Left hindlimb (tissue), 1 donor: ENCODE data around the gene SLC37A1.
A peak's percentile ranks its signal among the peaks of the same experiment; 100 is the strongest.

ENCODE experiments used
- DNase-seq: peaks from one replicate; pipeline ENCODE4 v3.0.0-alpha.2; 2018

SLC37A1 gene

DNA sequence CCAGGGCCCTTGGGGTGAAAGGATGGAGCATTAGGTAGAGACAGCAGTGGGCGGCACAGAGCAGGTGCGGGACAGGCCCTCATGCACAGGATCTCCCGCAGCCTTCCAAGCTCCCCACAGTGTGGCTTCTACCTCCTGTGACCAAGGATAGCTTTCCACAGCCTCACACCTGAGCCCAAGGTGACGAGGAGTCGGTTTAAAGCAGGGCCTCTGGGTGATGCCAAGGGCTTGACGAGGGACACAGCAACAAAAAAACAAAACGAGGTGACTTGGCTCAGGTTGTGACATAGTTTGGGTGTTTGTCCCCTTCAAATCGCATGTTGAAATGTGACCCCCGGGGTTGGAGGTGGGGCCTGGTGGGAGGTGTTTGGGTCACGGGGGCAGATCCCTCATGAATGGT is 32.9 kb upstream of the SLC37A1 start:
- DNase-seq: no peak

DNA sequence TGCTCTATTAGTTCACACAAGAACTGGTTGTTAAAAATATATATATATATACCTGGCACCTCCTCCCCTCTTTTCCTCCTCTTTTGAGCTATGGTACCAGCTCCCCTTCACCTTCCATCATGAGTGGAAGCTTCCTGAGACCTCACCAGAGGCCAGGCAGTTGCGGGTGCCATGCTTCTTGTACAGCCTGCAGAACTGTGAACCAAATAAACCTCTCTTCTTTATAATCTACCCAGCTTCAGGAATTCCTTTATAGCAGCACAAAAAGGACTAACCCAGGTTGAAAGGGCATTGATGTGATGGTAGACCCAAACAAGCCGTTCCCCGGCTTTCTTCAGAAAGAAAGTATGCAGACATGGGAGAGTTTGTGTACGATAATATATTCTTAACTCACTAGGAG is 32.5 kb upstream of the SLC37A1 start:
- no peak for DNase-seq

DNA sequence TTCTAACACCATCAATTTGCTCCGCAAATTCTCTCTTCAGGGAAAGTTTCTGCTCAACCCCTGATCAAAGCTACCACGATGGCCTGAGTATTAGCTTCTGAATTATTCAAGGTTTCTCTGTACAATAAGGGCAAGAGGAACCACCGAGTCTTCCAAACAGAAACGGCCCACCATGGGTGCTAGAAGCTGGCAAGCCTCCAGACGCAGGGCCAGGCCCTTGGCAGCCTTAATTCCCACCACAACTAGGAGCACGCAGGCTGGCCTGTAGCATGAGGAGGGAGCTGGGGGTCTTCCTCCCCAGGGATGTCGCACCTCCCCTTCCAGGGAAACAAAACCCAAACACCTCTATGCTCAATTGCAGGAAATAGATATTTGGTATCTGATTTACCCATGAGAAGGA is 28.7 kb upstream of the SLC37A1 start:
- DNase-seq: no peak

DNA sequence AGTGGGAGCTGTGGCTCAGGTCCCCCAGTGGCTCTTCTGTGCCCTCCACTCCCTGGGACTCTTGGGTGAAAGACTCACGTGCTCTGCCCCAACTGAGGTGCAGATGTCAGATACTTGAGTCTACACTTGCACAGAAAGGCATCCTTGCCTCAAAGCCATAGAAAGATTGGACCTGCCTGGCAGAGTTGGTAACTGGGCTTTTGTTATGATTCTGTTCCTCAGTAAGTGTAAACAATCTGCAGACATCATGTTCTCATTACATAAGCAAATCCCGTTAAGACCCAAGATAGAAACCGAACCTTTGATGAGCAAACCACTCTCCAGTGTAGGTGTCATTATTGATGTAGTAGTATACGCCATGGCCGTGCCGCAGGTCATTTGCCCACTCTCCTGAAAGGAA is 27.6 kb upstream of the SLC37A1 start:
- no peak for DNase-seq

DNA sequence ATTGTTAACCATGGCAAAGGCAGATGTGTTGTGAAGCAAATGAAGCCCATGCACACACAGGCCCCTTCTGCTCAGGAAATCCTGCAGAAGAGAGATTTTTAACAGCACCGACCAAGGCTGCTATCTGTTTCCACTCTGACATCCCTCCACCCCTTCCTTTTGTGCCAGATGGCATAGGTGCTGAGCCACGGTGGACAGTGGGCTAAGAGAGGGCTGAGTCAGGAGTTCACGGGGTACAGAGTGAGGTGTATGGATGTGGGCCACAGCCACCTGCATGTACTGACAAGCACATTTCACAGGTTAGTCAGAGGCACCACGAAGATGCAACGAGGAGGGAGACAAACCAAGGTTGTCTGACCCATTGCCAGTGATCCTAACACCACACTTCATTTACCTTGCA is 27.1 kb upstream of the SLC37A1 start:
- no peak for DNase-seq

DNA sequence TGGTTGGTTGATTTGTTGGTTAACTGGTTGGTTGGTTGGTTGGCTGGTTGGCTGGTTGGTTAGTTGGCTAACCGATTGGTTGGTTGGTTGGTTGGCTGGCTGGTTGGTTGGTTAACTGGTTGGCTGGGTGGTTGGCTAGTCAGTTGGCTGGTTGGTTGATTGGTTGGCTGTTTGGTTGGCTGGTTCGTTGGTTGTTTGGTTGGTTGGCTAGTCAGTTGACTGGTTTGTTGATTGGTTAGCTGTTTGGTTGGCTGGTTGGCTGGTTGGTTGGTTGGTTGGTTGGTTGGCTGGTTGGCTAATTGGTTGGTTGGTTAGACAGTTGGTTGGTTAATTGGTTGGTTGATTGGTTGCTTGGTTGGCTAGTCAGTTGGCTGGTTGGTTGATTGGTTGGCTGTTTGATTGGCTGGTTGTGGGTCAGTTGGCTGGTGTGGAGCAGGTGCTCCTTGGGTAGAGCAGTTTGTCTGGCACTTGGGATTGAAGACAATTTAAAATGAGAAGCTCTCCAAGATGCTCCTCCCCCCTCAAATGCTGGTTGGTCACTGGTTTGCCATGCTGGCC is 24.6 kb upstream of the SLC37A1 start:
- DNase-seq: no peak

DNA sequence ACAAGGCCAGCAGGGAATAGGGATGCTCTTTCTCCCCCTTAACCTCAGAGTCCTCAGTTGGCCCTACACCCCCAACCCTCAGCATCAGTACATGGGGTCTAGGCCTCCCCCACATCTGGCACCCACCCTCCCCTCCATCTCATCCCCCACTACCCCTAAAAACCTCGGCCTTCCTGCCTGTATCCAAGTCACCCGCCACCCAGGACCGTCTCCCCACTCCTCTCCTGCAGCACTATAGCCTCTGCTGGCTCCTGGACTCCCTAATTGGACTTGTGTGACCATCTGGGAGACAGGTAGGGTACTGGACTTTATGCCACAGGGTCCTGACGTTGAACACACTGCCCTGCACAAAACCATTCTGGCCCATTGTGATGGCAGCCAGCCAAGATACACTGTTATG is 23.7 kb upstream of the SLC37A1 start:
- no peak for DNase-seq

DNA sequence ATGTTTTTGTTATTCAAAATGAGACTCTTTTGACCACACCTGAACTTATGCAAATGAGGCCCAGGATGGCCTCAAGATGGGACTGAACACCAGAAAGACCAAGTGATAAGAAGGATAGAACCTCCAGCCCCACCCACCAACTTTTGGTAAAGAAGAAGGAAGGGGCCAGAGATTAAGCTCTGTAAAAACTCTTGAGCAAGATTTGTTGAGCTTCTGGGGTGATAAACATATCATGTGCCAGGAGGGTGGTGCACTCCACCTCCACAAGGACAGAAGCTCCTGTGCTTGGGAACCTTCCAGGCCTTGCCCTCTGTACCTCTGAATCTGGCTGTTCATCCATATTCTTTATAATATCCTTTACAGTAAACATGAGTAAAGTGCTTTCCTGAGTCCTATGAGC is 22.9 kb upstream of the SLC37A1 start:
- DNase-seq: no peak

DNA sequence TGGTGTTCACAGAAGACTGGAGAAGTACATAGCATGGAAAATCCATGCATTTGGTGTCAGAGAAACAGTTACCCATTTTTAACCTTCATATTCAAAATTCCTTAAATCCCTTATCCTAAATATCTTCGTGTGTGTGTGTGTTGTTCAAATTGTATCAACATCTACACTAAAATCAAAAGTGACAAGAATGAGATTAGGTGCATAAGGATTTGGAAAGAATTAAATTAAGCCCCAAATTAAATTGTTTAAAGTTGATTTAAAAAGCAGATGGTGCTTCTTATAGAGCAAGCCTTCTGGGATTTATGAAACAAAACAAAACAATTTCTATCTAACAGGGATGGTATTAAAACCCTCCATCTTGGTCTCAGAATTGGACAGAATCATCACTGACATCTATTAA is 22.3 kb upstream of the SLC37A1 start:
- DNase-seq: no peak

DNA sequence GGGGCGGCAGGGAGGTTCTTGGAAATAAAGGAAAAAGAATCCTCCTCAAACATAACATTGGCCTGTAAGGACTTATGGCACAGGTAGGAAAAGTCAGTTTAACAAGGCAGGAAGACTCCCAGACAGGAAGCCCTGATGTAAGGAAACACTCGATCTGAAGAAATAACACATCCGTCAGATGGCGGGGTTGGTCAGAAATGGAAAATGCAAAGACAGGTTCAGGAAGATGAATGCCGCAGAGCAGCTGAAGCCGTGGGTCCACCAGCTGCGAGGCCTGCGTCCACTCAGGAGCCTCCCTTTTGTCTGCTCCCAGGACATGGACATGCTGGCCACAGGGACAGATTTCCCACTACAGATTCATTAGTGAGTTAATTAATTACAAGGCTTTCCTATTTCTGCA is 21.5 kb upstream of the SLC37A1 start:
- DNase-seq: no peak

DNA sequence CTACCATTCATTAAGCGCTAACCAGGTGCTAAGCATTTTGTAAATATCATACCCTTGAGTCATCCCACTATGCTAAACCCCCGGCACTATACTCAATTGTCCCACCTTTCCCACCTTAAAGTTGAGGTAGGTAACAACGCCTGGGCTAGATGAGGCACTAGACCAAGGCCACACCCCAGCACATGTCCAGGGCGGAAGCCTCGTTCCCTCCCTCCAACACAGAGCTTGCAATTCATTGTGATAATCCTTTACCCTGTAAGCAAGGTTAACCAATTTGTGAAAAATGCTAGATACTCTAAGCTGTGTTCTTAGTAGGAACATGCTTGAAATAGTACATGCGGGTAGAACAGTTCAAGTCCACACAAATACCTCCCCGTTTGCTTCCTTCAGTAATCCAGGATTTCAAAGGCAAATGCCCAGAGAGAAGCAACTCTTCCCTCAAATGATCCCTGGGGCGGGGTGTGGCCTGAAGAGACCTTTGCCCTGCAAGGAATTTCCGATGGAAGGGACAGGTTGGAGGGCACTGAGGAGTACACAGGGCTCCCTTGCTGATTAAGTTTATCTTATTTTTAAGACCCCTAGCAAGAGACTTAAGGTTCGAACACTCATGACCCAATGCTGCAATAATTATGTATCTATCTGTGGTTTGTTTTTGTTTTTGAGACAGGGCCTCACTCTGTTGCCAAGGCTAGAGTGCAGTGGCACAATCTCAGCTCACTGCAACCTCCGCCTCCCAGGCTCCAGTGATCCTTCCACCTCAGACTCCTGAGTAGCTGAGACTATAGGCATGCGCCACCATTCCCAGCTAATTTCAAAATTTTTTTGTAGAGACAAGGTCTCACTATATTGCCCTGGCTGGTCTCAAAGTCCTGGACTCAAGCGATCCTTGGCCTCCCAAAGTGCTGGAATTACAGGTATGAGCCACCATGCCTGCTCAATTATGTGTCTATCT is 20.3 kb upstream of the SLC37A1 start:
- DNase-seq: no peak

DNA sequence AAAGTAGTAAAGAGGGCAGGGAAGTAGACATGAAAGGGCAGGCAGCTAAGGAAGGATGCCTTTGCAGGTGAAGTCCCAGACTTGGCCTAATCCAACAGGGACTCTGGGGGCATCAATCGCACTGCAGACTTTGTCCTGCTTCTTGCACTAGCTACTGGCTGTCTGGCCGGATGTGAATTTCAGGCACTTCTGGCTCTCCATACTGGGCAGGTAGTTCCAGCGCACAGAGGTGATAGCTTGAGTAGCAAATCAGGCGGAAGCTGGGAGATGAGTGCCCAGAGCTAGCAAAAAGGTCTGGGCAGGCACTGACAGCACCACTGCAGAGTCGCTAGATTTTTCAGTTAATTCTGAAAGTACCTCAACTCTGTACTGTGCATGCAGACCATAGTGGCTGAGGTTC is 18.6 kb upstream of the SLC37A1 start:
- DNase-seq: no peak

DNA sequence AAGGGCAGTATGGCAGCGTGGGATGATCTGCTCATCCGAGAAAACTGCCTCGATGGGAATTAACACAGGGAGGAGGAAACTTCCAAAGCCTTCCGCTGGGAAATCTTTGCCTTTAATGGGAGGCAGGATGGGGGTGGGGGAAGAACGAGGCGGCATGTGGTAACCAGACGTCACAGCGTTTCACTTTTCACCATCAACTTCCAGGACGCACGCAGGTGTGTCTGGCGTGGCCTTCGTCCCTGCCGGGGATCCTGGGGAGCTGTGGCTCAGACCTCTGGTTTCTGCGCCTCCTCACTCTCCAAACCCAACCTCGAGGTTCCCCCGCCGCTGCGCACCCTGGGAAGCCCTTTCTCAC is 17.9 kb upstream of the SLC37A1 start:
- DNase-seq: no peak

DNA sequence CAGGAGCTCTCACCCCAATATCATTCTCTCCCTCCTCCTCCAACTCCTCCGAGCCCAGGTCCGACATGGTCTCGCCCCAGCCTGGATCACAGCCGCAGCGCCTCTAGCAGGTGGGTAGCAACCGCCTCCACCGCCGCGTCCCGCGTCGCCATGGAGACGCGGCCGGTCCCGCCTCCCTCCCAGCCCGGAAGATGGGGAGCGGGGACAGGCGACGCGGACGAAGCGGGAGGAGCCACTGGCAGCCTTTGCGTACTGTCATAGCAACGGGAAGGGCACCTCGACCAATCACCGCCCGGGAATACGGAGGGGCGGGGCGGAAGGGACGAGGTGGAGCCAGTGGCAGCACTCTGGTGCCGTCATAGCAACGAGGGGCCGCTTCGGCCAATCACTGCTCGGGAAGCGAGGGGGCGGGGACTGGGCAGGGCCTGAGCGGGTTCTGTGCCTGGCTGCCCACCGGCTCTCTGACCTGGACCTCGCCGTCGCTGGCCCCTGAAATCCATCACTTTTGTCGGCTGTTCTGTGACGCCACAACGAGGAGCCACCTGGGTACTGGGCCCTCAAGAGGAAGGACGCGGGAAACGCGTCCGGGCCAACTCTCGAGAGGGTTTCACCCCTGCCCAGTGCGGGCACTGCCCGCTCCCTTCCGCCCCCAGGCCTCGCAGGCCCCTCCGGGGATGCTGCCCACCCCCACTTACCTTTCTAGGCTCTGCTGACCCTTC is 17.4 kb upstream of the SLC37A1 start, which contains the start of gene RSPH1:
Gene RSPH1 (minus strand): TSS at position 105 of the 719 bp plus-strand sequence. CDS start 38 bp downstream, at position 67.
- DNase-seq: peak; percentile 100

DNA sequence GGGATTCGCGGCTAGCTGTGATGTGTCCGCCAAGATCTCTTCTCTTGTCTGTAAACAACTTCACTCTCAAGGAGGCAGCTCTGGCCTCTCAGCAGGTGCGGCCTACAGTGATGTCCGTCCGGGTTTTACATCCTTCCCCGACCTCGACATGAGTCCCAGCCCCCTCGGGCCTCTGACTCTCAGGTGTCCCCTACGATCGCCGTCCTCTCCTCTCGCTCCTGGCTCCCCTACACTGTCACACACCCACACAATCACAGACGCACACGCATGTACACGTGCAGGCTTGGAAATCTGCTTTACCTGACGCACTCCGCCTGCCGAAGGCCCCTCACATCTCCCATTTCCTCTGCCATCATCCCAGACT is 16.8 kb upstream of the SLC37A1 start:
- DNase-seq: no peak

DNA sequence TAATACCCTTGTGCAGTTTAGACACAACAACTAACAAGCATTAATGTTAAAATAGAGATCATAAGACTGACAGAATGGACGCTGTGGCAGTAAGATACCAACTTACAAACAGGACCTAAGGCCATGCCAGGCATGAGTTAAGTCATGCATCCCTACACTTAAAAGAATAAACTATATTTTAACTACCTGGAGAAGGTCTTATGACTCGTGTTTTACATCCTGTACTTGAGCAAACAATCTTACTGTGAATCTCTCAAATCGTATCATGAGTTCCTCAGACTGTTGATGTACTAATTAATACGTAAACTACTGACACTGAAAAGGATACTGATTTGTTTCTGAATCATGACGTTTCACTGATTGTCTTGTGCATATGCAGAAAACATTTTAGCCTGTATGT is 15.6 kb upstream of the SLC37A1 start:
- DNase-seq: no peak

DNA sequence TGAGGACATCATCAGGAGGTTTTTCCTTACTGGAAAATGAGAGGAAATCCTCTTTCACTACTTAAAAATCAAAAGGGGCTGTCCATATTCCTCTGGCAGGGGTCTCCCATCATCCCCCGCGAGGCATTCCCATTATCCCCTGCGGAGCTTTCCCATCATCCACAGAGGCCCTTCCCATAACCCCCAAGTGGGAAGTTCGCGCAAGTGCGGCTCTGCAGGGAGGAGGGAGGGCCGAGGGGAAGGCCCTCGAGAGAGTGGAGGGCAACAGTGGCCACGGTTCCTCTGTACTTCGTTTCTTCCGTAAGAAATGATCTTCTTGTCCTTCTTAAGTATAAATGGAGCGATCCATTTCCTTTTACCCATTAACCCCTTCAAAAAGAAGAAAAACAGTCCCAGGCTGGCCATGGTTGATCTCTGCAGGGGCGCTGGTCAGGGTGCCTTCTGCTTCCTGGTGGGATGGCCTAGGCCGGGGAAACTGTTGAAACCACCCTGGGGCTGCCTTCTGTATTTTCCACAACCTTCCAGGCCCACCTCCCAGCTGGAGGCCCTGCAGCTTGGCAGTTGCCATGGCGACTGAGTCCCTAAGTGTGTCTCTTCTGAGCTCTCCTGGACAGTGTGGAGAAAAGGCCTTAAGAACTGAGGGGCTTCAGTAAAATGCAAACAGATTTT is 14.1 kb upstream of the SLC37A1 start:
- DNase-seq: no peak

DNA sequence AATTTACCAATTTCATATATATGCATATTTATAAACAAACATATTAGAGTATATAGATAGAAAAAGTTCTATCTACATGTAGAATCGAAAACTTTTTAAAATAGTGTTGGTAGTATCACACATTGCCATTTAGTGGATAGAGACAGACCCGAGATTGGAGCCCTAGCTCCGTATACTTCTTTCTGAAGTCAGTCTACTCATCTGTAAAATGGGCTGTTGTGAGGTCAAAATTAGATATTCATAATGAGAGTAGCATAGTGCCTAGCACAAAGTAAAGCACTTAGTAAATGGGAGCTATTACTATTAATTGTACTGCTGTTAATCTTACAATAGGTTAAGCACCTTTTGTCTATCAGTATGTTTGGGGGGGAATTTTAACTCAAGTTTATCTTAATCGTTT is 13.4 kb upstream of the SLC37A1 start:
- DNase-seq: no peak

DNA sequence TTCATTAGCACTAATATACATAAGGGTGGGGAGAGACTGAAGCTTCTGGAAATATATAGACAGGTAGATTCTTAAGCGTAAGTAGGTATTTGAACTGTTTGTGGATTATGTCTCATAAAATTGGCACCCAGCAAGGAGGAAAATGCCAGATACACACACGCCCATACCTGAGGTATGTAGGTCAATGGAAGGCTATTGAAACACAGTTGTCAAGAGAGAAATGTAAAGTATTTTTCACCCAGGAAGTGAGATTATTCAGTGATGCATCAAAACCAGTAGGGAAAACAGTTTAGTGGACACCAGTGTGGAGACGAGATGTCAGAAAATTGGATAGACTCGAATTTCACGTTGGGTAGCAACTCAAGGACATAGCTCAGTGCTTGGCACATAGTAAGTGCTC is 12.9 kb upstream of the SLC37A1 start:
- DNase-seq: no peak

DNA sequence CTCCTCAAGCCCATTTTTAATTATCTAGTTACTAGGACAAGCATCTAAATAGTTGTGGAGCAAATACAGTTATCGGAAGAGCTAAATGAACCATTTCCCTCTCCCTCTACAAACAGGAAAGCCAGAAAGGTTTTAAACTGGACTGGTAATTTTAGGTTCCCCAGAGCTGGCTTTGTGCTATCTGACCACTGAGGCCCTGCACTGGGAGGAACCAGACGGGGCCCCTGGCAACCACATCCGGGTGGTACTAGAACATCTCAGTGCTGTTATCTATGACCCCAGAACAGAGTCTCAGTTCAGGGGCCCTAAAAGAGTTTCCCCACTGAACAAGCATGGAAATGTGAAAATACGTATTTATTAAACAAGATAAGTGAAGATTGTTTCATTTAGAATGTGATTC is 9.9 kb upstream of the SLC37A1 start:
- DNase-seq: no peak

DNA sequence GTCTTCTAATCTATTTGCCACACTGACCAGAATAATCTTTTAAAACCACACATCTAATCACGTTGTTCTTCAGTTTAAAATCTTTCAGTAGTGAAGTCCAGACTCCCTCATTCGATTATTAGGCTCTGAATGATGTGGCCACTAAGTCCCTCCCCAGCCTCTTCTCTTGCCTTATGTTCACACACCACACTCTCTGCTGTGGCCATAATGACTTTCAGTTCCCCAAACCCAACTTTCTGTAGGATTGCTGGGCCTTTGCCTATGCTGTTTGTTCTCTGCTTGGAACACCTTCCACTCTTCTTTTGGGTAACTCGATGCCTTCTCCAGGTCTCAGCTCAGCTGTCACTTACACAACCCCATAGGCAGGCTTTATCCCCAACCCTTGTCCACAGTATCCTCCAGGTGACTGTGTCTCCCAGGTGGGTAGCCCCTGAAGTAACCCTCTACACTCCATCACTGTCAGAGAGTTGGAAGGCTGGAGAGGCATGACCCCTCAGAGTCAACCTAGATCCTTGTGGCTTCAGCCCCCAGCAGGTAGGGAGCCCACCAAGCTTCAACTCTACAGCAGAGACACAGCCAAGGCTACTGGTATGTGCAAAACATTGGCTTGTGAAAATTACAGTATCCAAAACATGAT is 8.4 kb upstream of the SLC37A1 start:
- DNase-seq: no peak

DNA sequence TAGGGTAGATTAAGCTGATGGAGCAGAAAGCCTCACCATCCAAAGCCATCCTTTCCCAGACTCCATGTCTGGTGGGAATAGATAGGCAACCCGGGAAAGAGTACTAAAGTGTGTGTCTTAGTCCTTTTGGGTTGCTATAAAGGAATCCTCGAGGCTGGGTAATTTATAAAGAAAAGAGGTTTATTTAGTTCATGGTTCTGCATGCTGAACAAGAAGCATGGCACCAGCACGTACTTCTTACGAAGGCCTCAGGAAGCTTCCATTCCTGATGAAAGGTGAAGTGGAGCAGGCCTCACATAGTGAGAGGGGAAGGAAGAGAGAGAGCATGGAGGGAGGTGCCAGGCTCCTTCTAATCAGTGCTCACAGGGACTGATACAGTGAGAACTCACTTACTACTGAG is 6.2 kb upstream of the SLC37A1 start:
- DNase-seq: no peak

DNA sequence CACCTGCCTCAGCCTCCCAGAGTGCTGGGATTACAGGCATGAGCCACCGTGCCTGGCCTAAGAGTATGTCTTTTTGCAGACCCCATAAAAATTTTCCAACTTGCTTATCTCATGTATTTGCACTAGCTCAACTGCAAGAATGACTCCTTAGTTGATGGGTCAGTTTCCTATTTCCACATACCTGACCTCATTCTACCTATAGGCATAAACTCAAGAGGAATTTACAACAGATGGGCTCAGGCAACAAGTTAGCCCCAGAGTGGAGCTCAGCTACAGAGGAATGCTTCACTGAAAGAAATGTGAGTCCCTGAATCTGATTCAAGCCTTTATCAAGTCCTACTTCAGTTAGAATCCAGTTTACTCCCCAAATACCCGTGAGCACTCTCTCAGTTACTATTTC is 5.3 kb upstream of the SLC37A1 start:
- no peak for DNase-seq
